DMS79 treated with DMSO at 0.1 percent for 48 hours (cell line): ENCODE measurements around the gene PGLYRP4.
A peak's percentile ranks its signal among the peaks of the same experiment; 100 is the strongest.
"Not testable (repeated sequence)": the region's sequence is repeated elsewhere in the genome, so short reads cannot be mapped to it uniquely, and the experiment has no call there.

Experiments used
- DNase-seq: peaks from one replicate; lab custom pipeline; 2025; lab: John Stamatoyannopoulos, UW

PGLYRP4 gene

GRCh38 chr1:153355445-153356071 is 6.9 kb upstream of the PGLYRP4 start:
- DNase-seq = peak; percentile 12

GRCh38 chr1:153354515-153355193 is 6.0 kb upstream of the PGLYRP4 start:
- DNase-seq = no peak

- DNase-seq = no peak
These were observed 4.7 kb upstream of the PGLYRP4 start for GRCh38 chr1:153353226-153353947.

GRCh38 chr1:153352523-153352922 is 3.9 kb upstream of the PGLYRP4 start:
- DNase-seq = peak; percentile 77

GRCh38 chr1:153350321-153350957 is 1.8 kb upstream of the PGLYRP4 start:
- DNase-seq = no peak

- no peak for DNase-seq
These were observed 1.0 kb upstream of the PGLYRP4 start for GRCh38 chr1:153349363-153350320.

- DNase-seq = no peak
These were observed 785 bp downstream of the PGLYRP4 start for GRCh38 chr1:153347856-153348255.

- not testable (repeated sequence) for DNase-seq
These were observed 1.6 kb downstream of the PGLYRP4 start for GRCh38 chr1:153347049-153347448.

GRCh38 chr1:153346077-153346723 is 2.4 kb downstream of the PGLYRP4 start:
- DNase-seq = peak; percentile 95

GRCh38 chr1:153345187-153346076 is 3.2 kb downstream of the PGLYRP4 start:
- DNase-seq = peak; percentile 53

- DNase-seq = no peak
These were observed 4.0 kb downstream of the PGLYRP4 start for GRCh38 chr1:153344718-153345025.

- no peak for DNase-seq
These were observed 4.6 kb downstream of the PGLYRP4 start for GRCh38 chr1:153343811-153344717.

GRCh38 chr1:153343040-153343681 is 5.5 kb downstream of the PGLYRP4 start:
- DNase-seq = peak; percentile 25

GRCh38 chr1:153342178-153342577 is 6.5 kb downstream of the PGLYRP4 start:
- no peak for DNase-seq

GRCh38 chr1:153341431-153341934 is 7.2 kb downstream of the PGLYRP4 start:
- DNase-seq = no peak

GRCh38 chr1:153340356-153340755 is 8.3 kb downstream of the PGLYRP4 start:
- no peak for DNase-seq

GRCh38 chr1:153339802-153340201 is 8.8 kb downstream of the PGLYRP4 start:
- no peak for DNase-seq
